ENCODE measurements around the gene DYNLL1. TPM values are rescaled to one million over a fixed set of nuclear protein-coding genes. Genes with fewer than 3 reads are reported as not detected.
"Not testable (repeated sequence)": the region's sequence is repeated elsewhere in the genome, so short reads cannot be mapped to it uniquely, and the experiment has no call there.

Gene DYNLL1
- total RNA-seq, 1 donor, result 168 TPM

GRCh38 chr12:120483621-120484020 is 12.3 kb upstream of the DYNLL1 start:
- H3K79me2 ChIP-seq (ENCODE audit: insufficient read depth, low read length), result no peaks in the 10 kb centered on the region
- H3K27me3 ChIP-seq (ENCODE audit: insufficient read depth, low read length), result no peaks in the 10 kb centered on the region
- H3K36me3 ChIP-seq (ENCODE audit: insufficient read depth, low read length), result no peaks in the 10 kb centered on the region
- no peaks in the 10 kb centered on the region for H3K9me3 ChIP-seq (ENCODE audit: low read depth, low read length)
- no peak overlapping the region for H3K4me2 ChIP-seq (ENCODE audit: insufficient read depth, low read length)
- DNase-seq (ENCODE audit: insufficient read length, low spot score, missing footprints), result no peak
- no peak overlapping the region for H2AFZ ChIP-seq (ENCODE audit: low read length)
- no peaks in the 10 kb centered on the region for H3K4me1 ChIP-seq (ENCODE audit: insufficient read depth, low read length)
- H4K20me1 ChIP-seq (ENCODE audit: insufficient read depth, low read length), result peaks cover 5% of the 10 kb centered on the region
- no peak overlapping the region for H3K27ac ChIP-seq (ENCODE audit: low read depth, low read length)
- H3K4me3 ChIP-seq (ENCODE audit: insufficient read depth, low read length), result no peak overlapping the region
- no peak for TF ChIP-seq CTCF (IDR thresholded peaks at IDR 0.05; ENCODE audit: extremely low read depth, low read depth, low read length)

GRCh38 chr12:120485961-120486881 is 9.7 kb upstream of the DYNLL1 start:
- H3K79me2 ChIP-seq (ENCODE audit: insufficient read depth, low read length), result no peaks in the 10 kb centered on the region

GRCh38 chr12:120487552-120487951 is 8.4 kb upstream of the DYNLL1 start:
- not testable (repeated sequence) for H3K27me3 ChIP-seq (ENCODE audit: insufficient read depth, low read length); H4K20me1 ChIP-seq (ENCODE audit: insufficient read depth, low read length); H2AFZ ChIP-seq (ENCODE audit: low read length); H3K4me1 ChIP-seq (ENCODE audit: insufficient read depth, low read length); H3K27ac ChIP-seq (ENCODE audit: low read depth, low read length); H3K4me2 ChIP-seq (ENCODE audit: insufficient read depth, low read length); H3K79me2 ChIP-seq (ENCODE audit: insufficient read depth, low read length); DNase-seq (ENCODE audit: insufficient read length, low spot score, missing footprints); H3K4me3 ChIP-seq (ENCODE audit: insufficient read depth, low read length); H3K36me3 ChIP-seq (ENCODE audit: insufficient read depth, low read length); H3K9me3 ChIP-seq (ENCODE audit: low read depth, low read length)

More at GRCh38 chr12:120485961-120486881, 9.7 kb upstream of the DYNLL1 start:
- Histone ChIP-seq H3K4me1 (ENCODE audit: insufficient read depth, low read length) (no peaks in the 10 kb centered on the region), H3K4me2 (ENCODE audit: insufficient read depth, low read length) (no peak overlapping the region), H3K27ac (ENCODE audit: low read depth, low read length) (no peak overlapping the region), H3K9me3 (ENCODE audit: low read depth, low read length) (no peaks in the 10 kb centered on the region), H2AFZ (ENCODE audit: low read length) (no peak overlapping the region), H3K4me3 (ENCODE audit: insufficient read depth, low read length) (no peak overlapping the region), H4K20me1 (ENCODE audit: insufficient read depth, low read length) (peaks cover 6% of the 10 kb centered on the region), H3K27me3 (ENCODE audit: insufficient read depth, low read length) (no peaks in the 10 kb centered on the region), H3K36me3 (ENCODE audit: insufficient read depth, low read length) (no peaks in the 10 kb centered on the region)
- no peak for DNase-seq (ENCODE audit: insufficient read length, low spot score, missing footprints)
- TF ChIP-seq CTCF (IDR thresholded peaks at IDR 0.05; ENCODE audit: extremely low read depth, low read depth, low read length), result no peak

GRCh38 chr12:120488057-120488640 is 7.8 kb upstream of the DYNLL1 start:
- H3K4me2 ChIP-seq (ENCODE audit: insufficient read depth, low read length), result no peak overlapping the region
- DNase-seq (ENCODE audit: insufficient read length, low spot score, missing footprints), result no peak
- H3K36me3 ChIP-seq (ENCODE audit: insufficient read depth, low read length), result peaks cover 5% of the 10 kb centered on the region
- H3K27me3 ChIP-seq (ENCODE audit: insufficient read depth, low read length), result no peaks in the 10 kb centered on the region
- no peaks in the 10 kb centered on the region for H3K9me3 ChIP-seq (ENCODE audit: low read depth, low read length)
- no peak overlapping the region for H3K4me3 ChIP-seq (ENCODE audit: insufficient read depth, low read length)
- no peak overlapping the region for H2AFZ ChIP-seq (ENCODE audit: low read length)
- no peaks in the 10 kb centered on the region for H3K79me2 ChIP-seq (ENCODE audit: insufficient read depth, low read length)
- no peaks in the 10 kb centered on the region for H3K4me1 ChIP-seq (ENCODE audit: insufficient read depth, low read length)
- H3K27ac ChIP-seq (ENCODE audit: low read depth, low read length), result no peak overlapping the region
- peaks cover 6% of the 10 kb centered on the region for H4K20me1 ChIP-seq (ENCODE audit: insufficient read depth, low read length)
- no peak for TF ChIP-seq CTCF (IDR thresholded peaks at IDR 0.05; ENCODE audit: extremely low read depth, low read depth, low read length)
